ENCODE results near the gene KLK10.
A peak's percentile ranks its signal among the peaks of the same experiment; 100 is the strongest.
"Not testable (repeated sequence)": the region's sequence is repeated elsewhere in the genome, so short reads cannot be mapped to it uniquely, and the experiment has no call there.

The KLK10 gene

GRCh38 chr19:50994129-50994528 is 25.4 kb downstream of the KLK10 start:
- Histone ChIP-seq H3K4me1 (ENCODE audit: insufficient read depth, low read length) (no peaks in the 10 kb centered on the region), H4K20me1 (ENCODE audit: insufficient read depth, low read length) (no peaks in the 10 kb centered on the region), H3K4me3 (ENCODE audit: low read depth in 1 of 2, low read length in 2 of 2) (no peak overlapping the region), H3K36me3 (ENCODE audit: insufficient read depth, low read length) (no peaks in the 10 kb centered on the region), H3K79me2 (ENCODE audit: insufficient read depth, low read length) (no peaks in the 10 kb centered on the region), H3K27me3 (ENCODE audit: insufficient read depth, low read length, poor library complexity) (no peaks in the 10 kb centered on the region), H3K27ac (ENCODE audit: low read length) (no peak overlapping the region), H2AFZ (ENCODE audit: low read depth, low read length) (no peak overlapping the region), H3K9me3 (ENCODE audit: insufficient read depth, low read length, severe bottlenecking) (no peaks in the 10 kb centered on the region), H3K4me2 (ENCODE audit: insufficient read depth, low read length) (no peak overlapping the region), H3K9ac (ENCODE audit: low read depth, low read length) (no peak overlapping the region)
- DNase-seq, result peak; percentile 7
- no peak for ATAC-seq (ENCODE audit: insufficient read depth, low read depth)
- TF ChIP-seq EZH2 (IDR thresholded peaks at IDR 0.05; ENCODE audit: borderline replicate concordance, low read depth, low read length, severe bottlenecking) (no peak), CTCF (IDR thresholded peaks at IDR 0.05; ENCODE audit: borderline replicate concordance, extremely low read depth, low read length, poor library complexity, severe bottlenecking) (no peak)

- no peak for DNase-seq
- Histone ChIP-seq H3K4me1 (ENCODE audit: insufficient read depth, low read length) (no peaks in the 10 kb centered on the region), H3K27me3 (ENCODE audit: insufficient read depth, low read length, poor library complexity) (no peaks in the 10 kb centered on the region), H2AFZ (ENCODE audit: low read depth, low read length) (no peak overlapping the region), H4K20me1 (ENCODE audit: insufficient read depth, low read length) (no peaks in the 10 kb centered on the region), H3K4me2 (ENCODE audit: insufficient read depth, low read length) (no peak overlapping the region), H3K36me3 (ENCODE audit: insufficient read depth, low read length) (no peaks in the 10 kb centered on the region), H3K79me2 (ENCODE audit: insufficient read depth, low read length) (no peaks in the 10 kb centered on the region), H3K9ac (ENCODE audit: low read depth, low read length) (no peak overlapping the region), H3K27ac (ENCODE audit: low read length) (no peak overlapping the region), H3K9me3 (ENCODE audit: insufficient read depth, low read length, severe bottlenecking) (no peaks in the 10 kb centered on the region), H3K4me3 (ENCODE audit: low read depth in 1 of 2, low read length in 2 of 2) (no peak overlapping the region)
- TF ChIP-seq CTCF (IDR thresholded peaks at IDR 0.05; ENCODE audit: borderline replicate concordance, extremely low read depth, low read length, poor library complexity, severe bottlenecking), result no peak
- no peak for TF ChIP-seq EZH2 (IDR thresholded peaks at IDR 0.05; ENCODE audit: borderline replicate concordance, low read depth, low read length, severe bottlenecking)
- no peak for ATAC-seq (ENCODE audit: insufficient read depth, low read depth)
Observed at GRCh38 chr19:50992666-50993035, 26.9 kb downstream of the KLK10 start.

- H3K4me2 ChIP-seq (ENCODE audit: insufficient read depth, low read length); H3K4me3 ChIP-seq (ENCODE audit: low read depth in 1 of 2, low read length in 2 of 2); H3K27ac ChIP-seq (ENCODE audit: low read length); H3K9me3 ChIP-seq (ENCODE audit: insufficient read depth, low read length, severe bottlenecking); H3K4me1 ChIP-seq (ENCODE audit: insufficient read depth, low read length); H2AFZ ChIP-seq (ENCODE audit: low read depth, low read length); H3K27me3 ChIP-seq (ENCODE audit: insufficient read depth, low read length, poor library complexity); H4K20me1 ChIP-seq (ENCODE audit: insufficient read depth, low read length); DNase-seq; H3K9ac ChIP-seq (ENCODE audit: low read depth, low read length); H3K36me3 ChIP-seq (ENCODE audit: insufficient read depth, low read length); ATAC-seq (ENCODE audit: insufficient read depth, low read depth); H3K79me2 ChIP-seq (ENCODE audit: insufficient read depth, low read length): not testable (repeated sequence)
Observed at GRCh38 chr19:50984416-50984815, 35.1 kb downstream of the KLK10 start.

GRCh38 chr19:50983625-50984292 is 35.8 kb downstream of the KLK10 start, which contains the start of gene KLK7:
KLK7 (minus strand) TSS chr19:50983917; CDS start chr19:50982399, 1,518 bp downstream.
- TF ChIP-seq EZH2 (IDR thresholded peaks at IDR 0.05; ENCODE audit: borderline replicate concordance, low read depth, low read length, severe bottlenecking) (no peak), CTCF (IDR thresholded peaks at IDR 0.05; ENCODE audit: borderline replicate concordance, extremely low read depth, low read length, poor library complexity, severe bottlenecking) (no peak)
- Histone ChIP-seq H2AFZ (ENCODE audit: low read depth, low read length) (no peak within 1 kb of the TSS), H3K4me2 (ENCODE audit: insufficient read depth, low read length) (no peak within 1 kb of the TSS), H3K27ac (ENCODE audit: low read length) (no peak within 1 kb of the TSS), H3K79me2 (ENCODE audit: insufficient read depth, low read length) (no peaks in the 10 kb centered on the region), H4K20me1 (ENCODE audit: insufficient read depth, low read length) (no peaks in the 10 kb centered on the region), H3K36me3 (ENCODE audit: insufficient read depth, low read length) (no peaks in the 10 kb centered on the region), H3K27me3 (ENCODE audit: insufficient read depth, low read length, poor library complexity) (peaks cover 4% of the 10 kb centered on the region), H3K4me1 (ENCODE audit: insufficient read depth, low read length) (no peaks in the 10 kb centered on the region), H3K9ac (ENCODE audit: low read depth, low read length) (no peak within 1 kb of the TSS), H3K9me3 (ENCODE audit: insufficient read depth, low read length, severe bottlenecking) (no peaks in the 10 kb centered on the region), H3K4me3 (ENCODE audit: low read depth in 1 of 2, low read length in 2 of 2) (no peak within 1 kb of the TSS)
- DNase-seq (no peak), ATAC-seq (ENCODE audit: insufficient read depth, low read depth) (no peak)
